ENCODE data around the gene TTLL11. TPM values are rescaled to one million over a fixed set of nuclear protein-coding genes. Genes with fewer than 3 reads are reported as not detected.

The TTLL11 gene
- total and polyA plus RNA-seq, 2 experiments from 2014 or later, result 5.1 to 6.3 TPM

GRCh38 chr9:122036408-122036807, 56.7 kb downstream of the TTLL11 start:
- no peaks in the 10 kb centered on the region for H3K9me3 ChIP-seq (ENCODE audit: low read depth)
- in situ Hi-C loops (cut with MboI), result no loop called here
- H3K79me2 ChIP-seq (ENCODE audit: insufficient read depth), result peaks cover 5% of the 10 kb centered on the region
- H3F3A ChIP-seq (ENCODE audit: insufficient read depth), result peaks cover 36% of the 10 kb centered on the region
- 0 out of 2 replicates have a peak overlapping the region, but pooled peaks have one; percentile 8 for H3K9ac ChIP-seq
- H3K4me3 ChIP-seq, result no peak overlapping the region
- H3K9me2 ChIP-seq (ENCODE audit: insufficient read depth), result no peaks in the 10 kb centered on the region
- no peaks in the 10 kb centered on the region for H4K20me1 ChIP-seq (ENCODE audit: insufficient read depth)
- peak overlapping the region; percentile 57 for H3K4me2 ChIP-seq (ENCODE audit: unreplicated experiment)
- H3K4me1 ChIP-seq (ENCODE audit: insufficient read depth), result peaks cover 49% of the 10 kb centered on the region
- no peaks in the 10 kb centered on the region for H3K27me3 ChIP-seq (replicated peaks; ENCODE audit: insufficient read depth)
- WGBS, 2 experiments (ENCODE audit: low coverage in 1 of 2, low lambda C conversion rate in 2 of 2, missing lambda C conversion rate in 2 of 2), result 48 to 49% methylated on average over 4 of the region's 4 CpGs
- no peaks in the 10 kb centered on the region for H3K36me3 ChIP-seq (ENCODE audit: low read depth)
- no peak overlapping the region for H2AFZ ChIP-seq
- TF ChIP-seq EZH2 (IDR thresholded peaks at IDR 0.05; ENCODE audit: insufficient read depth, poor library complexity, severe bottlenecking) (no peak), EZH2phosphoT487 (IDR thresholded peaks at IDR 0.05; ENCODE audit: insufficient read depth, low read depth) (no peak)
- no peak overlapping the region for H3K27ac ChIP-seq
- DNase-seq, result no peak

GRCh38 chr9:122033775-122034373, 59.2 kb downstream of the TTLL11 start:
- Histone ChIP-seq H3K27me3 (replicated peaks; ENCODE audit: insufficient read depth) (no peaks in the 10 kb centered on the region), H3K9me3 (ENCODE audit: low read depth) (no peaks in the 10 kb centered on the region), H3K79me2 (ENCODE audit: insufficient read depth) (no peaks in the 10 kb centered on the region), H3K27ac (no peak overlapping the region), H3K4me3 (no peak overlapping the region), H3K36me3 (ENCODE audit: low read depth) (no peaks in the 10 kb centered on the region), H4K20me1 (ENCODE audit: insufficient read depth) (no peaks in the 10 kb centered on the region), H3K9ac (no peak overlapping the region), H3K4me2 (ENCODE audit: unreplicated experiment) (no peak overlapping the region), H3K4me1 (ENCODE audit: insufficient read depth) (peaks cover 32% of the 10 kb centered on the region), H3K9me2 (ENCODE audit: insufficient read depth) (no peaks in the 10 kb centered on the region), H2AFZ (no peak overlapping the region), H3F3A (ENCODE audit: insufficient read depth) (peaks cover 19% of the 10 kb centered on the region)
- 93% methylated on average over 8 of the region's 8 CpGs for WGBS, 2 experiments (ENCODE audit: low coverage in 1 of 2, low lambda C conversion rate in 2 of 2, missing lambda C conversion rate in 2 of 2)
- DNase-seq, result no peak
- TF ChIP-seq EZH2 (IDR thresholded peaks at IDR 0.05; ENCODE audit: insufficient read depth, poor library complexity, severe bottlenecking) (no peak), EZH2phosphoT487 (IDR thresholded peaks at IDR 0.05; ENCODE audit: insufficient read depth, low read depth) (no peak)
- in situ Hi-C loops (cut with MboI), result no loop called here

GRCh38 chr9:122032346-122032745, 60.8 kb downstream of the TTLL11 start:
- Histone ChIP-seq H3F3A (ENCODE audit: insufficient read depth) (peaks cover 15% of the 10 kb centered on the region), H3K27me3 (replicated peaks; ENCODE audit: insufficient read depth) (no peaks in the 10 kb centered on the region), H3K9me2 (ENCODE audit: insufficient read depth) (no peaks in the 10 kb centered on the region), H3K4me1 (ENCODE audit: insufficient read depth) (peaks cover 30% of the 10 kb centered on the region), H3K9ac (no peak overlapping the region), H3K27ac (no peak overlapping the region), H3K4me2 (ENCODE audit: unreplicated experiment) (peak overlapping the region; percentile 72), H2AFZ (no peak overlapping the region), H3K9me3 (ENCODE audit: low read depth) (no peaks in the 10 kb centered on the region), H3K79me2 (ENCODE audit: insufficient read depth) (no peaks in the 10 kb centered on the region), H3K4me3 (peak overlapping the region; percentile 34; the same call in 1 of the 2 replicates), H4K20me1 (ENCODE audit: insufficient read depth) (no peaks in the 10 kb centered on the region), H3K36me3 (ENCODE audit: low read depth) (no peaks in the 10 kb centered on the region)
- in situ Hi-C loops (cut with MboI), result no loop called here
- TF ChIP-seq EZH2 (IDR thresholded peaks at IDR 0.05; ENCODE audit: insufficient read depth, poor library complexity, severe bottlenecking) (no peak), EZH2phosphoT487 (IDR thresholded peaks at IDR 0.05; ENCODE audit: insufficient read depth, low read depth) (no peak)
- DNase-seq, result no peak
- 45 to 50% methylated on average over 3 of the region's 3 CpGs for WGBS, 2 experiments (ENCODE audit: low coverage in 1 of 2, low lambda C conversion rate in 2 of 2, missing lambda C conversion rate in 2 of 2)

GRCh38 chr9:122031776-122032175, 61.3 kb downstream of the TTLL11 start:
- TF ChIP-seq EZH2 (IDR thresholded peaks at IDR 0.05; ENCODE audit: insufficient read depth, poor library complexity, severe bottlenecking), result no peak
- TF ChIP-seq EZH2phosphoT487 (IDR thresholded peaks at IDR 0.05; ENCODE audit: insufficient read depth, low read depth), result no peak
- peaks cover 24% of the 10 kb centered on the region for H3K4me1 ChIP-seq (ENCODE audit: insufficient read depth)
- DNase-seq, result peak; percentile 80

More at GRCh38 chr9:122031776-122032175, 61.3 kb downstream of the TTLL11 start:
- Histone ChIP-seq H3F3A (ENCODE audit: insufficient read depth) (peaks cover 9% of the 10 kb centered on the region), H3K27ac (no peak overlapping the region), H4K20me1 (ENCODE audit: insufficient read depth) (no peaks in the 10 kb centered on the region), H3K36me3 (ENCODE audit: low read depth) (no peaks in the 10 kb centered on the region), H3K9me3 (ENCODE audit: low read depth) (no peaks in the 10 kb centered on the region), H3K9me2 (ENCODE audit: insufficient read depth) (no peaks in the 10 kb centered on the region), H3K4me2 (ENCODE audit: unreplicated experiment) (peak overlapping the region; percentile 72), H3K4me3 (peak overlapping the region; percentile 34), H3K9ac (no peak overlapping the region), H3K27me3 (replicated peaks; ENCODE audit: insufficient read depth) (no peaks in the 10 kb centered on the region), H2AFZ (no peak overlapping the region), H3K79me2 (ENCODE audit: insufficient read depth) (no peaks in the 10 kb centered on the region)
- in situ Hi-C loops (cut with MboI), result no loop called here
- WGBS, 2 experiments (ENCODE audit: low coverage in 1 of 2, low lambda C conversion rate in 2 of 2, missing lambda C conversion rate in 2 of 2), result 20 to 23% methylated on average over 7 of the region's 7 CpGs
